GM23338 (cell line): Measurements from ENCODE around the gene MT1E. TPM values are rescaled to one million over a fixed set of nuclear protein-coding genes. Genes with fewer than 3 reads are reported as not detected.

ENCODE experiments used
- ATAC-seq: fragments of 200-7000 bp; cut with Tn5 transposase; 3 replicates; pipeline ENCODE4 v1.9.1; 2020
- DNase-seq: peaks from one replicate; pipeline ENCODE4 v3.0.0-alpha.2; 2015; ENCODE audit warnings: low spot score
- H2AFZ ChIP-seq: fragments of 200-600 bp; sonication (generic); 2 replicates; pipeline ENCODE4 v1.8.0; 2016; ENCODE audit warnings: antibody characterized with exemption, mild to moderate bottlenecking, moderate library complexity
- H3F3A ChIP-seq: fragments of 200-600 bp; sonication (generic); replicated peaks from 2 replicates; pipeline ENCODE4 v1.8.0; 2017; ENCODE audit warnings: antibody characterized with exemption, mixed run types, low read depth
- H3K27ac ChIP-seq: fragments of 200-600 bp; sonication (generic); 2 replicates; pipeline ENCODE4 v1.6.1; 2016; ENCODE audit warnings: low read depth
- H3K27me3 ChIP-seq: fragments of 200-600 bp; sonication (generic); 2 replicates; pipeline ENCODE4 v1.8.0; 2016; ENCODE audit warnings: mild to moderate bottlenecking, mixed run types, moderate library complexity; ENCODE audit not compliant: insufficient read depth
- H3K36me3 ChIP-seq: fragments of 200-600 bp; sonication (generic); 2 replicates; pipeline ENCODE4 v1.8.0; 2016; ENCODE audit warnings: mild to moderate bottlenecking; ENCODE audit not compliant: insufficient read depth
- H3K4me1 ChIP-seq: fragments of 200-600 bp; sonication (generic); 2 replicates; pipeline ENCODE4 v1.8.0; 2016; ENCODE audit warnings: mild to moderate bottlenecking, moderate library complexity; ENCODE audit not compliant: insufficient read depth
- H3K4me2 ChIP-seq: fragments of 200-600 bp; sonication (generic); 2 replicates; pipeline ENCODE4 v1.7.1; 2017; ENCODE audit warnings: mixed run types
- H3K4me3 ChIP-seq: fragments of 200-600 bp; sonication (generic); 2 replicates; pipeline ENCODE4 v1.6.1; 2016; ENCODE audit warnings: mixed run types
- H3K79me2 ChIP-seq: fragments of 200-600 bp; sonication (generic); replicated peaks from 2 replicates; pipeline ENCODE4 v1.8.0; 2017; ENCODE audit warnings: mild to moderate bottlenecking; ENCODE audit not compliant: insufficient read depth
- H3K9me2 ChIP-seq: fragments of 200-600 bp; sonication (generic); 2 replicates; pipeline ENCODE4 v1.8.0; 2017; ENCODE audit not compliant: insufficient read depth
- H4K20me1 ChIP-seq: fragments of 200-600 bp; sonication (generic); replicated peaks from 2 replicates; pipeline ENCODE4 v1.8.0; 2017; ENCODE audit warnings: mild to moderate bottlenecking; ENCODE audit not compliant: insufficient read depth
- H3K27ac Mint-ChIP-seq: 2 replicates; pipeline ENCODE4 v1.8.0; 2020; ENCODE audit warnings: inconsistent platforms, mild to moderate bottlenecking, moderate library complexity, mixed read lengths
- H3K27me3 Mint-ChIP-seq: 3 replicates; pipeline ENCODE4 v1.8.0; 2022; ENCODE audit warnings: low read depth, mild to moderate bottlenecking, moderate library complexity, mixed read lengths, inconsistent platforms; ENCODE audit not compliant: insufficient read depth, poor library complexity
- H3K36me3 Mint-ChIP-seq: 3 replicates; pipeline ENCODE4 v1.8.0; 2021; ENCODE audit warnings: low read depth, mild to moderate bottlenecking, inconsistent platforms, moderate library complexity, mixed read lengths
- H3K4me1 Mint-ChIP-seq: 3 replicates; pipeline ENCODE4 v1.8.0; 2020; ENCODE audit warnings: mild to moderate bottlenecking, inconsistent platforms, mixed read lengths
- H3K4me3 Mint-ChIP-seq: 3 replicates; pipeline ENCODE4 v1.8.0; 2021; ENCODE audit warnings: moderate library complexity, mild to moderate bottlenecking, inconsistent platforms, mixed read lengths
- H3K9me3 Mint-ChIP-seq: 3 replicates; pipeline ENCODE4 v1.8.0; 2020; ENCODE audit warnings: moderate library complexity, mild to moderate bottlenecking, inconsistent platforms, mixed read lengths
- CREB1 ChIP-seq: fragments of 250-450 bp; sonication (Bioruptor Pico); IDR thresholded peaks from 2 replicates; pipeline ENCODE4 v1.5.0; 2020; ENCODE audit warnings: low read depth, mild to moderate bottlenecking, moderate library complexity
- CTCF ChIP-seq, 2 experiments: fragments of 200-600 bp in 1 of 2; sonication (generic) in 1 of 2; conservative IDR thresholded peaks; 2 replicates each; pipeline versions ENCODE4 v1.5.1 to v1.6.1; 2016 to 2017; ENCODE audit warnings: antibody characterized with exemption in 2 of 2, low read depth in 2 of 2, mild to moderate bottlenecking in 2 of 2, moderate library complexity in 1 of 2
- ETS1 ChIP-seq: IDR thresholded peaks from 2 replicates; pipeline ENCODE4 v1.6.1; 2016; ENCODE audit warnings: antibody characterized with exemption
- EZH2 ChIP-seq: fragments of 200-600 bp; sonication (generic); IDR thresholded peaks from one replicate; pipeline ENCODE4 v1.8.0; 2017; ENCODE audit warnings: antibody characterized with exemption, mild to moderate bottlenecking, low read depth; ENCODE audit not compliant: unreplicated experiment
- EZH2phosphoT487 ChIP-seq: fragments of 200-600 bp; sonication (generic); IDR thresholded peaks from one replicate; pipeline ENCODE4 v1.8.1; 2018; ENCODE audit warnings: antibody characterized with exemption; ENCODE audit not compliant: unreplicated experiment
- JUNB ChIP-seq: IDR thresholded peaks from one replicate; pipeline ENCODE4 v1.6.1; 2016; ENCODE audit warnings: antibody characterized with exemption; ENCODE audit not compliant: unreplicated experiment
- NANOG ChIP-seq: IDR thresholded peaks from 2 replicates; pipeline ENCODE4 v1.6.1; 2016; ENCODE audit warnings: antibody characterized with exemption, borderline replicate concordance
- POLR2AphosphoS5 ChIP-seq: IDR thresholded peaks from 2 replicates; pipeline ENCODE4 v1.6.1; 2016; ENCODE audit warnings: antibody characterized with exemption, low read depth
- REST ChIP-seq: IDR thresholded peaks from one replicate; pipeline ENCODE4 v1.6.1; 2018; ENCODE audit warnings: antibody characterized with exemption; ENCODE audit not compliant: unreplicated experiment
- STAT1 ChIP-seq: IDR thresholded peaks from one replicate; pipeline ENCODE4 v1.6.1; 2016; ENCODE audit warnings: antibody characterized with exemption; ENCODE audit not compliant: unreplicated experiment
- ZNF114 ChIP-seq: fragments of 250-450 bp; sonication (Bioruptor Pico); IDR thresholded peaks from 2 replicates; pipeline ENCODE4 v1.5.0; 2020; ENCODE audit warnings: mild to moderate bottlenecking, moderate library complexity
- ZNF331 ChIP-seq: fragments of 250-450 bp; sonication (Bioruptor Pico); IDR thresholded peaks from 2 replicates; pipeline ENCODE4 v1.5.0; 2020; ENCODE audit warnings: low read depth, mild to moderate bottlenecking, moderate library complexity
- ZNF462 ChIP-seq: fragments of 250-450 bp; sonication (Bioruptor Pico); IDR thresholded peaks from 2 replicates; pipeline ENCODE4 v1.5.0; 2020; ENCODE audit warnings: mild to moderate bottlenecking, moderate library complexity
- polyA plus RNA-seq: library from polyadenylated mRNA; unstranded; fragments of >200 nt; fragmentation: Nextera tagmentation; extraction: Ambion mirVana; gene quantifications from 2 replicates; pipeline ENCODE4 v1.2.1, GENCODE V29; 2016
- total RNA-seq: library from RNA; depleted of rRNA; stranded (reverse); fragments of >200 nt; shearing (Covaris generic); gene quantifications from 2 replicates; pipeline ENCODE4 v1.2.3, GENCODE V29; 2014

Gene MT1E
- total and polyA plus RNA-seq, 2 experiments from 2014 or later = 31.0 to 121 TPM

GRCh38 chr16:56605475-56605874 lies 20.1 kb upstream of the MT1E start:
- no peak overlapping the region for H3K27ac ChIP-seq
- ATAC-seq (no peak), DNase-seq (no peak)
- no peaks in the 10 kb centered on the region for H3K36me3 ChIP-seq
- no peak for TF ChIP-seq CREB1 (CRISPR knock-in tag)
- no peak for TF ChIP-seq ZNF462 (CRISPR knock-in tag)
- no peak for TF ChIP-seq JUNB
- no peak for TF ChIP-seq ETS1
- TF ChIP-seq EZH2 = no peak
- TF ChIP-seq STAT1 = no peak
- no peak for TF ChIP-seq ZNF114
- no peak for TF ChIP-seq ZNF331 (CRISPR knock-in tag)
- TF ChIP-seq POLR2AphosphoS5 = no peak
- no peak for TF ChIP-seq EZH2phosphoT487
- TF ChIP-seq NANOG = no peak
- no peak for TF ChIP-seq REST
- no peak for TF ChIP-seq CTCF (conservative IDR thresholded peaks at IDR 0.05; ENCODE audit: low read depth in 2 of 2)
- no peaks in the 10 kb centered on the region for H3K9me2 ChIP-seq
- H3K36me3 Mint-ChIP-seq = peaks cover 9% of the 10 kb centered on the region; the same call in 2 of the 3 replicates
- no peak overlapping the region for H3K4me3 ChIP-seq
- peaks cover 30% of the 10 kb centered on the region for H3K4me1 Mint-ChIP-seq
- H3K27me3 ChIP-seq = peaks cover 47% of the 10 kb centered on the region
- H3K4me3 Mint-ChIP-seq = no peak overlapping the region
- H3F3A ChIP-seq = peaks cover 14% of the 10 kb centered on the region; the same call in 1 of the 2 replicates
- H3K27me3 Mint-ChIP-seq = peaks cover 36% of the 10 kb centered on the region
- H3K4me2 ChIP-seq = no peak overlapping the region
- no peaks in the 10 kb centered on the region for H3K9me3 Mint-ChIP-seq
- H3K4me1 ChIP-seq = peaks cover 22% of the 10 kb centered on the region
- H4K20me1 ChIP-seq = no peaks in the 10 kb centered on the region
- no peak overlapping the region for H2AFZ ChIP-seq
- H3K79me2 ChIP-seq = no peaks in the 10 kb centered on the region
- no peak overlapping the region for H3K27ac Mint-ChIP-seq
